SK-N-SH treated with all-trans-retinoic acid at 6 μM for 48 hours (cell line): Measurements from ENCODE around the gene PCDHA7.

Experiments used
- ARNTL ChIP-seq: fragments of 450-650 bp; formaldehyde crosslinking; IDR thresholded peaks from 2 replicates; pipeline ENCODE4 v1.5.0; 2020; ENCODE audit warnings: low read depth, mild to moderate bottlenecking, moderate library complexity, borderline replicate concordance
- TCF4 ChIP-seq: fragments of 250-450 bp; sonication (Bioruptor Pico); IDR thresholded peaks from 2 replicates; pipeline ENCODE4 v1.8.0; 2021; ENCODE audit warnings: mild to moderate bottlenecking, moderate library complexity, borderline replicate concordance
- ZFP3 ChIP-seq: fragments of 250-450 bp; sonication (Bioruptor Pico); IDR thresholded peaks from 2 replicates; pipeline ENCODE4 v1.5.0; 2020; ENCODE audit warnings: mild to moderate bottlenecking, moderate library complexity
- ZFP30 ChIP-seq: fragments of 450-650 bp; formaldehyde crosslinking; IDR thresholded peaks from 2 replicates; pipeline ENCODE4 v1.5.0; 2022; ENCODE audit warnings: mild to moderate bottlenecking, moderate library complexity
- ZNF8 ChIP-seq: fragments of 450-650 bp; formaldehyde crosslinking; IDR thresholded peaks from 2 replicates; pipeline ENCODE4 v1.5.0; 2020; ENCODE audit warnings: mild to moderate bottlenecking, moderate library complexity
- TF ChIP-seq, protein P1 (sequence below): fragments of 250-450 bp; sonication (Bioruptor Pico); IDR thresholded peaks from 2 replicates; pipeline ENCODE4 v1.5.1; 2021; ENCODE audit warnings: mild to moderate bottlenecking, moderate library complexity

DNA sequence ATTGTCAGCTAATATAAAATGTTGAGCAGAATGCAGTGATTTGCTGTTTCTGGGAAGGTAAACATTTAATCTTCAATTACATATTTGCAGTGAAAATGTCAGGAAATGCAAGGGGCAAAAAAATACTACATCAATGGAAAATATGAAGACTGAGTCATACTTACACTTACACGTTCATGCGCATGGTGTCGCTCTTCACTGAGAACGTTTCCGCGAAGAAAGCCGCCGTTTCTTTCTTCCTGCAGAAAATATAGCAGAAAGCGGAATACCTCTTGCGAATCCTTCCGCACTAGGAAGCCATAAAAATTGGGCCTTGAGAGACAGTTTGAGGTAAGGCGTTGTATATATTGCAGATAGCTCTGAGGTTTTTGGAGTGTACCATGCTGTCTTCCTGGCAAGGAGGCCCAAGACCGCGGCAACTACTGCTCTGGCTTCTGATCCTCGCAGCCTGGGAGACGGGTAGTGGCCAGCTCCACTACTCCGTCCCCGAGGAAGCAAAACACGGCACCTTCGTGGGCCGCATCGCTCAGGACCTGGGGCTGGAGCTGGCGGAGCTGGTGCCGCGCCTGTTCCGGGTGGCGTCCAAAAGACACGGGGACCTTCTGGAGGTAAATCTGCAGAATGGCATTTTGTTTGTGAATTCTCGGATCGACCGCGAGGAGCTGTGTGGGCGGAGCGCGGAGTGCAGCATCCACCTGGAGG is 48.0 kb downstream of the PCDHA7 start, which contains the start of gene PCDHA13:
- TF ChIP-seq, protein P1, sequence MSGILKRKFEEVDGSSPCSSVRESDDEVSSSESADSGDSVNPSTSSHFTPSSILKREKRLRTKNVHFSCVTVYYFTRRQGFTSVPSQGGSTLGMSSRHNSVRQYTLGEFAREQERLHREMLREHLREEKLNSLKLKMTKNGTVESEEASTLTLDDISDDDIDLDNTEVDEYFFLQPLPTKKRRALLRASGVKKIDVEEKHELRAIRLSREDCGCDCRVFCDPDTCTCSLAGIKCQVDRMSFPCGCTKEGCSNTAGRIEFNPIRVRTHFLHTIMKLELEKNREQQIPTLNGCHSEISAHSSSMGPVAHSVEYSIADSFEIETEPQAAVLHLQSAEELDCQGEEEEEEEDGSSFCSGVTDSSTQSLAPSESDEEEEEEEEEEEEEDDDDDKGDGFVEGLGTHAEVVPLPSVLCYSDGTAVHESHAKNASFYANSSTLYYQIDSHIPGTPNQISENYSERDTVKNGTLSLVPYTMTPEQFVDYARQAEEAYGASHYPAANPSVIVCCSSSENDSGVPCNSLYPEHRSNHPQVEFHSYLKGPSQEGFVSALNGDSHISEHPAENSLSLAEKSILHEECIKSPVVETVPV: no peak
- no peak for TF ChIP-seq ZFP3
- TF ChIP-seq ARNTL (CRISPR knock-in tag): no peak
- no peak for TF ChIP-seq ZNF8 (CRISPR knock-in tag)
- TF ChIP-seq ZFP30 (CRISPR knock-in tag): no peak
- TF ChIP-seq TCF4 (CRISPR knock-in tag): no peak
